Uterus (tissue), 2 donors: ENCODE measurements around the gene PTGES2.

Experiments
- CTCF ChIP-seq, 4 experiments: fragments of 200-600 bp in 2 of 4; fragments of 450-650 bp in 2 of 4; sonication (generic) in 2 of 4; IDR thresholded peaks; one replicate each; pipeline ENCODE4 v1.5.1; 2016 to 2019; ENCODE audit warnings: antibody characterized with exemption in 4 of 4, mild to moderate bottlenecking in 2 of 4, moderate library complexity in 1 of 4
- POLR2A ChIP-seq, 2 donors: fragments of 450-650 bp; IDR thresholded peaks; one replicate each; pipeline ENCODE4 v1.6.1; 2016; ENCODE audit warnings: antibody characterized with exemption in 2 of 2, mild to moderate bottlenecking in 1 of 2, moderate library complexity in 1 of 2

- TF ChIP-seq POLR2A (IDR thresholded peaks at IDR 0.05): no peak
- TF ChIP-seq CTCF (IDR thresholded peaks at IDR 0.05): no peak
Measured at GRCh38 chr9:128162215-128163026, 34.9 kb upstream of the PTGES2 start.
